Amygdala (tissue), 56 donors: ENCODE measurements around the gene CCDC9B.

Source experiments
- DNase-seq, 56 donors: peaks; one replicate each; lab custom pipeline; 2025; lab: John Stamatoyannopoulos, UW

CCDC9B gene

DNA sequence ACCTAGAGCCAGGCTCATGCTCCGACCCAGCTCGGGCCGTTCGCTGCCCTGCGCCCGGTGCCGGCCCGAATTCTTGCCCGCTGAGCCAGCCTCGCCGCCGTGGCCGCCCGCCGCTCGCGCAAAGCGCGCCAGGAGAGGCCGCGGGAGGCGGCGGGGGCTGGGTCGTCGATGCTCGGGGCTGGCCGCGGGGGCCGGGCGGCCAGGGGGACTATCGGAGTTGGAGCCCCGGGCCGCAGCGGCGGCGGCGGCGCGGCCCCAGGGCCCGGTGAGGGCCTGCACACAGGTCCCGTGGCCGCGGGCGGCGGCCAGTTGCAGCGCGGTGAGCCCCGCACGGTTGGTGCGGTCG lies 59.0 kb downstream of the CCDC9B start:
- no peak for DNase-seq
